ENCODE measurements around the gene NPIPA5. TPM values are rescaled to one million over a fixed set of nuclear protein-coding genes. Genes with fewer than 3 reads are reported as not detected.

NPIPA5 gene
- total and polyA plus RNA-seq, 2 of the 13 experiments (the other 11 are each of a cell fraction or from before 2014, with no cell fraction given): 9.7 to 21.5 TPM

DNA sequence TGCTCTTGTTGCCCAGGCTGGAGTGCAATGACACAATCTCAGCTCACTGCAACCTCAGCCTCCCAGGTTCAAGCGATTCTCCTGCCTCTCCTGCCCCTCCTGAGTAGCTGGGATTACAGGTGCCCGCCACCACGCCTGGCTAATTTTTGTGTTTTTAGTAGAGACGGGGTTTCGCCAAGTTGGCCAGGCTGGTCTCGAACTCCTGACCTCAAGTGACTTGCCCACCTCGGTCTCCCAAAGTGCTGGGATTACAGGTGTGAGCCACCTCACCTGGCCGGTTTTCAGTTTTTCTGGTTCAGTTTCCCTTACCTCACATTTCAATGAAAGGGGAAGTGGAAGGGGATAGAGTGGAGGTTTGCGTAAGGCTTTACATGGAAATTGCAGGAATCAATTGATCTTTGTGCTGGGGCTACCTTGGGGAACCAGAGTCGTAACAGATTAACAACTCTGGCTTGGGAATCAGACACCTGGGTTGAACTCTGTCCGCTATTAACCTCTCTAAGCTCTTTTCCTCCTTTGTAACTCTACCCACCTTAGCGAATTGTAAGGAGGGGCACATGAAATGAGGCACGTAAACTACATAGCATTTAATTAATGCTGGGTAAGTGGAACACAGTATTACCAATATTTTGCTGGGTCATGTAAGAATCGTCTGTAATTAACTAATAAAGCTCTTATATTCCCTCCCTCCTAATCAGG is 20.7 kb upstream of the NPIPA5 start (continued):
- TF ChIP-seq SRSF1 (optimal IDR thresholded peaks at IDR 0.05; ENCODE audit: low read depth, low read length): no peak
- peak; percentile 81 for TF ChIP-seq SOX13 (IDR thresholded peaks at IDR 0.05)
- peak in 1 of 2 experiments; percentile 87; a peak in 2 of 4 replicates for TF ChIP-seq SOX13 (CRISPR knock-in tag; conservative IDR thresholded peaks at IDR 0.05 in 1 of 2, IDR thresholded peaks at IDR 0.05 in 1 of 2)
- TF ChIP-seq CHCHD3 (CRISPR knock-in tag; IDR thresholded peaks at IDR 0.05): no peak
- no peak; the same call in 1 of the 2 replicates for TF ChIP-seq MTF2 (CRISPR knock-in tag; IDR thresholded peaks at IDR 0.05; ENCODE audit: borderline replicate concordance)
- TF ChIP-seq TSC22D2 (CRISPR knock-in tag; IDR thresholded peaks at IDR 0.05; ENCODE audit: borderline replicate concordance): peak; percentile 65; the same call in 1 of the 2 replicates
- no peak for TF ChIP-seq TAF15 (IDR thresholded peaks at IDR 0.05; ENCODE audit: low read depth, low read length, poor library complexity, severe bottlenecking)
- no peak for TF ChIP-seq ZNF138 (CRISPR knock-in tag; IDR thresholded peaks at IDR 0.05; ENCODE audit: low read depth)
- TF ChIP-seq, protein P1, sequence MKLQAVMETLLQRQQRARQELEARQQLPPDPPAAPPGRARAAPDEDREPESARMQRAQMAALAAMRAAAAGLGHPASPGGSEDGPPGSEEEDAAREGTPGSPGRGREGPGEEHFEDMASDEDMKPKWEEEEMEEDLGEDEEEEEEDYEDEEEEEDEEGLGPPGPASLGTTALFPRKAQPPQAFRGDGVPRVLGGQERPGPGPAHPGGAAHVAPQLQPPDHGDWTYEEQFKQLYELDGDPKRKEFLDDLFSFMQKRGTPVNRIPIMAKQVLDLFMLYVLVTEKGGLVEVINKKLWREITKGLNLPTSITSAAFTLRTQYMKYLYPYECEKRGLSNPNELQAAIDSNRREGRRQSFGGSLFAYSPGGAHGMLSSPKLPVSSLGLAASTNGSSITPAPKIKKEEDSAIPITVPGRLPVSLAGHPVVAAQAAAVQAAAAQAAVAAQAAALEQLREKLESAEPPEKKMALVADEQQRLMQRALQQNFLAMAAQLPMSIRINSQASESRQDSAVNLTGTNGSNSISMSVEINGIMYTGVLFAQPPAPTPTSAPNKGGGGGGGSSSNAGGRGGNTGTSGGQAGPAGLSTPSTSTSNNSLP (IDR thresholded peaks at IDR 0.05; ENCODE audit: low read depth, low read length): peak; percentile 98
- TF ChIP-seq CREB1 (IDR thresholded peaks at IDR 0.05): no peak
- peak; percentile 55 for TF ChIP-seq CREB1 (CRISPR knock-in tag; IDR thresholded peaks at IDR 0.05)
- TF ChIP-seq ZC3H4 (CRISPR knock-in tag; IDR thresholded peaks at IDR 0.05; ENCODE audit: borderline replicate concordance): no peak
- no peak for TF ChIP-seq NFE2L1 (CRISPR knock-in tag; IDR thresholded peaks at IDR 0.05; ENCODE audit: borderline replicate concordance)
- TF ChIP-seq, protein P2, sequence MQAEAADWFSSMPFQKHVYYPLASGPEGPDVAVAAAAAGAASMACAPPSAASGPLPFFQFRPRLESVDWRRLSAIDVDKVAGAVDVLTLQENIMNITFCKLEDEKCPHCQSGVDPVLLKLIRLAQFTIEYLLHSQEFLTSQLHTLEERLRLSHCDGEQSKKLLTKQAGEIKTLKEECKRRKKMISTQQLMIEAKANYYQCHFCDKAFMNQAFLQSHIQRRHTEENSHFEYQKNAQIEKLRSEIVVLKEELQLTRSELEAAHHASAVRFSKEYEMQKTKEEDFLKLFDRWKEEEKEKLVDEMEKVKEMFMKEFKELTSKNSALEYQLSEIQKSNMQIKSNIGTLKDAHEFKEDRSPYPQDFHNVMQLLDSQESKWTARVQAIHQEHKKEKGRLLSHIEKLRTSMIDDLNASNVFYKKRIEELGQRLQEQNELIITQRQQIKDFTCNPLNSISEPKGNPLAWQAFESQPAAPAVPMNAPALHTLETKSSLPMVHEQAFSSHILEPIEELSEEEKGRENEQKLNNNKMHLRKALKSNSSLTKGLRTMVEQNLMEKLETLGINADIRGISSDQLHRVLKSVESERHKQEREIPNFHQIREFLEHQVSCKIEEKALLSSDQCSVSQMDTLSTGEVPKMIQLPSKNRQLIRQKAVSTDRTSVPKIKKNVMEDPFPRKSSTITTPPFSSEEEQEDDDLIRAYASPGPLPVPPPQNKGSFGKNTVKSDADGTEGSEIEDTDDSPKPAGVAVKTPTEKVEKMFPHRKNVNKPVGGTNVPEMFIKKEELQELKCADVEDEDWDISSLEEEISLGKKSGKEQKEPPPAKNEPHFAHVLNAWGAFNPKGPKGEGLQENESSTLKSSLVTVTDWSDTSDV (CRISPR knock-in tag; IDR thresholded peaks at IDR 0.05): no peak
- no peak; the same call in 1 of the 2 replicates for TF ChIP-seq ZNF510 (CRISPR knock-in tag; IDR thresholded peaks at IDR 0.05; ENCODE audit: low read depth)
- no peak for TF ChIP-seq HNRNPK (IDR thresholded peaks at IDR 0.05; ENCODE audit: low read depth, low read length, poor library complexity, severe bottlenecking)
- TF ChIP-seq, protein P3, sequence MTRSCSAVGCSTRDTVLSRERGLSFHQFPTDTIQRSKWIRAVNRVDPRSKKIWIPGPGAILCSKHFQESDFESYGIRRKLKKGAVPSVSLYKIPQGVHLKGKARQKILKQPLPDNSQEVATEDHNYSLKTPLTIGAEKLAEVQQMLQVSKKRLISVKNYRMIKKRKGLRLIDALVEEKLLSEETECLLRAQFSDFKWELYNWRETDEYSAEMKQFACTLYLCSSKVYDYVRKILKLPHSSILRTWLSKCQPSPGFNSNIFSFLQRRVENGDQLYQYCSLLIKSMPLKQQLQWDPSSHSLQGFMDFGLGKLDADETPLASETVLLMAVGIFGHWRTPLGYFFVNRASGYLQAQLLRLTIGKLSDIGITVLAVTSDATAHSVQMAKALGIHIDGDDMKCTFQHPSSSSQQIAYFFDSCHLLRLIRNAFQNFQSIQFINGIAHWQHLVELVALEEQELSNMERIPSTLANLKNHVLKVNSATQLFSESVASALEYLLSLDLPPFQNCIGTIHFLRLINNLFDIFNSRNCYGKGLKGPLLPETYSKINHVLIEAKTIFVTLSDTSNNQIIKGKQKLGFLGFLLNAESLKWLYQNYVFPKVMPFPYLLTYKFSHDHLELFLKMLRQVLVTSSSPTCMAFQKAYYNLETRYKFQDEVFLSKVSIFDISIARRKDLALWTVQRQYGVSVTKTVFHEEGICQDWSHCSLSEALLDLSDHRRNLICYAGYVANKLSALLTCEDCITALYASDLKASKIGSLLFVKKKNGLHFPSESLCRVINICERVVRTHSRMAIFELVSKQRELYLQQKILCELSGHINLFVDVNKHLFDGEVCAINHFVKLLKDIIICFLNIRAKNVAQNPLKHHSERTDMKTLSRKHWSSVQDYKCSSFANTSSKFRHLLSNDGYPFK (CRISPR knock-in tag; IDR thresholded peaks at IDR 0.05; ENCODE audit: borderline replicate concordance): no peak
- peak; percentile 73 for TF ChIP-seq ZBTB21 (CRISPR knock-in tag; IDR thresholded peaks at IDR 0.05)

Data from HepG2 (cell line).